Measurements from ENCODE around the gene IKZF4. TPM values are rescaled to one million over a fixed set of nuclear protein-coding genes. Genes with fewer than 3 reads are reported as not detected.
A peak's percentile ranks its signal among the peaks of the same experiment; 100 is the strongest.
"Not testable (repeated sequence)": the region's sequence is repeated elsewhere in the genome, so short reads cannot be mapped to it uniquely, and the experiment has no call there.

IKZF4 gene
- total RNA-seq, 1 donor from 2014 or later, result 5.5 TPM

- DNase-seq, result not testable (repeated sequence)
Measured at GRCh38 chr12:55999522-55999921, 21.3 kb upstream of the IKZF4 start.

GRCh38 chr12:55999999-56000540 lies 20.8 kb upstream of the IKZF4 start:
- DNase-seq, result not testable (repeated sequence)

DNA sequence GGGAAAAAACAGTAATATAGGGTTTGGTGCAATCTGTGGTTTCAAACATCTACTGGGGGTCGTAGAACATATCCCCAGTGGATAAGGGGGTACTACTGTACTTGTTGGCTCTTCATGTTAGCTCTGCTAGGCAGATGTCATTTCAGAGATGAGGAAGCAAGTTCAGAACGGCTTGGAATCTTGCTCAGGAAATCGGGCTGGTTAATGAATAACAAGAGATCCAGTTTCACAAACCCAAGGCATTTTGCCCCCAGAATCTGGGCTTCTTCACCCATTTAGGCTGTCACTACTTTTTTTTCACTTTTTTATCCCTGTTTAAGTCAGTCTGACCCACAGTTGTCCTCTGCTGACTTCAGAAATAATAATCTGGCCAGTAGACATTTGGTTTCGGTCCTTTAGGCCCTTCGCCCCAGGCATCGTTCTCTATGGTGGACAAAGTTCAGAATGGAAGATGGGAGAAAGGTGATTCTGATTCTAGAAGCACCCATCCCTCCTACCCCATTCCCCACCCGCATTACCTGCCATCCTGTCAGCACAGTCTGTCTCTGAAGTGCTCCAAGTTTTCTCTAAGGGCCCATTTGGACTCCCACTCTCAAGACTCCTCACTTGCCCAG lies 19.2 kb upstream of the IKZF4 start:
- DNase-seq, result no peak

- not testable (repeated sequence) for DNase-seq
Measured at GRCh38 chr12:56003376-56003775, 17.5 kb upstream of the IKZF4 start.

- no peak for DNase-seq
Measured at GRCh38 chr12:56004211-56004610, 16.6 kb upstream of the IKZF4 start.

DNA sequence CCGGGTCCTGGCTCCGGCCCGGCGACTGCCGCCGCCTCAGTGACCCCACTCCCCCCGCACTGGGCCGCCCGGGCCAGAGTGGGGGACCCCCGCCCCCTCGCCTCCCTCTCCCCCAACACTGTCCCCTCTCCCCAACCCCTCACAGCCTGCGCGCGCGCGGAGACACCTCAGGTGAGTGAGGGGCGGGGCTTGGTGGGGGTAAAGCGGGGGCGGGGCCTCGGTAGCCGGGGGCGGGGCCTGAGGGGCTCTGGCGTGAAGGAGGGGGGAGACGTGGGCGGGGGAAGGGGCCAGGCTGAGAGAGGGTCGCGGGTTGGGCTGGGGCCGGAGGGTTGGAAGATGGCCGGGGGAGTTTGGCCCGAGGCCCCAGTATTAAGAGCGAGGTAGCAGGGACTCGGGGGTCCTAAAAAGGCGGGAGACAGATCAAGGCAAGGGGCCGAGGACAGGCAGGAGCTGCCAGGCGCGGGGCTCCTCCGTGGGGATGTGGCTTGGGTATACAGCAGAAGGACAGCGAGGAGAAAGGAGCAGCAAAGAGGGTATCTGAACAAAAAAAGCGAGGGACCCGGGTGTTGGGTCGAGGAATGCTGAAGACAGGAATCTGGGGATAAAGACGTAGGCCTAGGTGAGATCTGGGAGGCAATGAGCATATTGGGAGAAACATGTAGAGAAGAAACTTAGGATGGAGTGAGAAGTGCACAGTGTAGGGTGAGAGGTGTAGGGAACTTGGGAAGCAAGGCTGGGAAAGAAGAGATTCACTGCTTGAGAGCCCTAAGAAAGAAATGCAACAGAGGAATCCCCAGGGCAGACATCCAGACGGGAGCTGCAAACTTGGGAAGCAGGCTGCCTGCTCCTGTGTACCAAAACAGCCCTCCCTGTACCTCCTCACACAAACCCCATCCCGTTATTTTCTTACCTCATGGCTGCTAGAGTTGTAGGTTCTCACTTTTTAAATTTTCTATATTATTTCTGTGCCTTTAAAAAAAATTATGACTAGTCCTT lies 13.0 kb upstream of the IKZF4 start:
- DNase-seq, result peak; percentile 35

DNA sequence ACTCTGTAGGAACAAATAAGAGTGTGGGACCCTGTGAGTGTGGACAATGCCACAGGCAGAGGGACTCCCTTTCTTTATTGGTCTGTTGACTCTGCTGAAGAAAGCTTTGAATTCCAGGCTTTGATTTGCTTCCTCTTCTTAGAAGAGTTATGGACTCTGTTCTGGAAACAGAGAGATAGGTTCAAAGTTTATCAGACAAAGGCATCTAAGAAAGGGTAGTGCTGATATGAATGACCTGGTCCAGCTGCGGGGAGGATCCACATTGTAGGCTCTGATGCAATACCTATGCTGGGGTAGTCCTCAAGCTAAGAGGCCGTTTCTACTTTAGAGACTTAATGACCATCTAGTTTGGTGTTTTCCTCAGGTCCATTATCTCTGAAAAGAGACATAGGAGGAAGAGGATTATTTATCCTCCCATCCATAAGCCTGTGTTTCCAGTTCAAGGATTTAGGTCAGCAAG lies 10.7 kb upstream of the IKZF4 start:
- no peak for DNase-seq

GRCh38 chr12:56011509-56012090 lies 9.2 kb upstream of the IKZF4 start:
- no peak for DNase-seq

GRCh38 chr12:56013482-56013881 lies 7.4 kb upstream of the IKZF4 start:
- peak; percentile 20 for DNase-seq

- no peak for DNase-seq
Measured at GRCh38 chr12:56014205-56014604, 6.6 kb upstream of the IKZF4 start.

DNA sequence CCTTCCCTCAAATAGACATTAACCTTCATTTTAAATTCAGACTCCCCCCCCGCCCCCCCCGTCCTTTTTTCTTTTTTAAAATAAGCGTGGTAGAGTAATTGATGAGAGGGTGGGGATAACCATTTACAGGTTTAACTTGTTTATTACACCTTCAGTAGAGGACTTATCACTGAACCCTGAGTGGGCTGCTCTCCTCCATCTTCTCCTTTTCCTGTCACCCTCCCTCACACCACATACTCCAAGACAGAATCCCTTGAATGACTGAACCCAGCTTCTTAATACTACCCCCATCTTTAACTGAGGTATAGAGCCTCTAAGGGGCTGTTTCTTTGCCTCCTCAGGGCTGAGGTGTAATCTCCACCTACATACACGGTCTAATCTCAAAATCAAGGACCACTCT lies 3.7 kb upstream of the IKZF4 start:
- DNase-seq, result no peak

GRCh38 chr12:56018356-56018755 lies 2.5 kb upstream of the IKZF4 start:
- DNase-seq, result no peak

GRCh38 chr12:56021889-56022497 lies 1.1 kb downstream of the IKZF4 start:
- DNase-seq, result no peak

- DNase-seq, result no peak
Measured at GRCh38 chr12:56028511-56029165, 7.8 kb downstream of the IKZF4 start.

DNA sequence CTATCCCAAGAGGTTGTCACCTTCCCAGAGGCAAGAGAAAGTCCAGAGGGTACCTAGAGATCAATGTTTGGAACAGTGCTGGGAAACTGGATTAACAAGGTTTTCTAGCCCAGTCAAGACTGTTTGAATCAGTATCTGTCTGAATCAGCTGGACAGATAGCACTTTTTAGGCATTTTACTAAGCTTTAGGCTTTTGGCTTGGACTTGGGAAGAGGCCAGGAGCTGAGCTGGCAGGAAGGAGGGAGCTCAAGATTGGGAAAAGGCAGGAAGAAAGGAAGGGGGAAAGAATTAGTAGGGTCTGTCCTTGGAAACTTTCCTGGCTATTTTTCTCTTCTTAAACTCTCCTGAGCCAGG lies 8.3 kb downstream of the IKZF4 start:
- no peak for DNase-seq

DNA sequence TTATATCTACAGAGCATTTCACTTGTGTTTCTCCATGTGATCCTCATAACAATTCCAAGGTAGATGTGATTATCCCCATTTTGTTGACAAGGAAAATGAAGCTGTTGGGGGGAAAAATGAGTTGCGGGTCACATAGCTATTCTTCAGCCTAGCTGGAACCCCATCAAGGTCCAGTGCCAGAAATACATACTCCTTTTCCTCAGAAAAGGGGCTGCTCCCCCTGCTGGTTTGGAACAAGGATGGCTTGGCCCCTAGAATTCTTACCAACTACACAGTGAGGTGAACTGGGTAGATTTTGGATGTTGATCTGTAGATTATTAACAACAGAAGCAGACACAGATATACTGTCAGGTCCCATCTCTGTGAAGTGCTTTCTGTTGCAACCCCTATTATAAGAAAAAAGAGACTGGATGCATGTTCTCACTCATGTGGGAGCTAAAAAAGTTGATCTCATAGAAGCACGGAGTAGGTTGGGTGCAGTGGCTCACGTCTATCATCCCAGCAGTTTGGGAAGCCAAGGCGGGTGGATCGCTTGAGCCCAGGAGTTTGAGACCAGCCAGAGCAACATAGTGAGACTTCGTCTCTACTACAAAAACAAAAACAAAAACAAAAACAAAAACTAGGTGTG lies 8.9 kb downstream of the IKZF4 start:
- no peak for DNase-seq

GRCh38 chr12:56031987-56032386 lies 11.1 kb downstream of the IKZF4 start:
- DNase-seq, result no peak

DNA sequence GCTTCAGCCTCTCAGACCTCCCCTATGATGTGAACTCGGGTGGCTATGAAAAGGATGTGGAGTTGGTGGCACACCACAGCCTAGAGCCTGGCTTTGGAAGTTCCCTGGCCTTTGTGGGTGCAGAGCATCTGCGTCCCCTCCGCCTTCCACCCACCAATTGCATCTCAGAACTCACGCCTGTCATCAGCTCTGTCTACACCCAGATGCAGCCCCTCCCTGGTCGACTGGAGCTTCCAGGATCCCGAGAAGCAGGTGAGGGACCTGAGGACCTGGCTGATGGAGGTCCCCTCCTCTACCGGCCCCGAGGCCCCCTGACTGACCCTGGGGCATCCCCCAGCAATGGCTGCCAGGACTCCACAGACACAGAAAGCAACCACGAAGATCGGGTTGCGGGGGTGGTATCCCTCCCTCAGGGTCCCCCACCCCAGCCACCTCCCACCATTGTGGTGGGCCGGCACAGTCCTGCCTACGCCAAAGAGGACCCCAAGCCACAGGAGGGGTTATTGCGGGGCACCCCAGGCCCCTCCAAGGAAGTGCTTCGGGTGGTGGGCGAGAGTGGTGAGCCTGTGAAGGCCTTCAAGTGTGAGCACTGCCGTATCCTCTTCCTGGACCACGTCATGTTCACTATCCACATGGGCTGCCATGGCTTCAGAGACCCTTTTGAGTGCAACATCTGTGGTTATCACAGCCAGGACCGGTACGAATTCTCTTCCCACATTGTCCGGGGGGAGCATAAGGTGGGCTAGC lies 13.9 kb downstream of the IKZF4 start:
- no peak for DNase-seq

DNA sequence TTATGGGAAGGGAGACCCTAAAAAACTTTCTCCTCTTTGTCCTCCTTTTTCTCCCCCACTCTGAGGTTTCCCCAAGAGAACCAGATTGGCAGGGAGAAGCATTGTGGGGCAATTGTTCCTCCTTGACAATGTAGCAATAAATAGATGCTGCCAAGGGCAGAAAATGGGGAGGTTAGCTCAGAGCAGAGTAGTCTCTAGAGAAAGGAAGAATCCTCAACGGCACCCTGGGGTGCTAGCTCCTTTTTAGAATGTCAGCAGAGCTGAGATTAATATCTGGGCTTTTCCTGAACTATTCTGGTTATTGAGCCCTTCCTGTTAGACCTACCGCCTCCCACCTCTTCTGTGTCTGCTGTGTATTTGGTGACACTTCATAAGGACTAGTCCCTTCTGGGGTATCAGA lies 16.3 kb downstream of the IKZF4 start:
- no peak for DNase-seq

DNA sequence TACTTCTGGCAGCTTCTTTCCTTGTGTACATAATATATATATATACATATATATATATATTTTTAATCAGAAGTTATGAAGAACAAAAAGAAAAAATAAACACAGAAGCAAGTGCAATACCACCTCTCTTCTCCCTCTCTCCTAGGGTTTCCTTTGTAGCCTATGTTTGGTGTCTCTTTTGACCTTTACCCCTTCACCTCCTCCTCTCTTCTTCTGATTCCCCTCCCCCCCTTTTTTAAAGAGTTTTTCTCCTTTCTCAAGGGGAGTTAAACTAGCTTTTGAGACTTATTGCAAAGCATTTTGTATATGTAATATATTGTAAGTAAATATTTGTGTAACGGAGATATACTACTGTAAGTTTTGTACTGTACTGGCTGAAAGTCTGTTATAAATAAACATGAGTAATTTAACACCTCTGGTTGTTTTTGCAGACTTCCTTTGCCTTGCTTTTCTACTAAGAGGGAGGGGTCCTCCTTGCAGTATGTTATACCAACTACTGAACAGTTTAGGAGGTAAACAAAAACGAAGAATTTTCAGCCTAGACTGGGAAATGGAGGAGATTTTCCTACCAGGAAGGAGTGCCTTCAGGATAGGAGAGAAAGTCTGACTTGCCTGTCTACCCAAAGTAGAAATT lies 17.3 kb downstream of the IKZF4 start:
- no peak for DNase-seq
